WTC11 (cell line): ENCODE measurements around the gene IFT20. TPM values are rescaled to one million over a fixed set of nuclear protein-coding genes. Genes with fewer than 3 reads are reported as not detected.
A peak's percentile ranks its signal among the peaks of the same experiment; 100 is the strongest.

Source experiments
- ATAC-seq: fragments of 200-7000 bp; cut with Tn5 transposase; 2 replicates; pipeline ENCODE4 v1.10.0; 2021; ENCODE audit warnings: mild to moderate bottlenecking, moderate library complexity
- CTCF ChIA-PET: fragments of 300-600 bp; sonication (Branson Sonifier 250); formaldehyde crosslinking; loops from one replicate; lab custom pipeline; 2021; ENCODE audit warnings: antibody characterized with exemption; lab: Charles Lee
- POLR2A ChIA-PET: fragments of 350-600 bp; sonication (Branson Sonifier 250); formaldehyde crosslinking; loops from one replicate; lab custom pipeline; 2021; ENCODE audit warnings: antibody characterized with exemption; lab: Charles Lee
- DNase-seq: peaks from one replicate; pipeline ENCODE4 v3.0.0; 2021; ENCODE audit warnings: low spot score
- H3K27ac Mint-ChIP-seq: 2 replicates; pipeline ENCODE4 v1.8.0; 2021; ENCODE audit warnings: mixed read lengths
- H3K27me3 Mint-ChIP-seq: 2 replicates; pipeline ENCODE4 v1.8.0; 2021; ENCODE audit warnings: low read depth, mild to moderate bottlenecking, moderate library complexity, mixed read lengths
- H3K36me3 Mint-ChIP-seq: 2 replicates; pipeline ENCODE4 v1.8.0; 2021; ENCODE audit warnings: mixed read lengths
- H3K4me1 Mint-ChIP-seq: 2 replicates; pipeline ENCODE4 v1.8.0; 2022; ENCODE audit warnings: mixed read lengths
- H3K4me3 Mint-ChIP-seq: 2 replicates; pipeline ENCODE4 v1.8.0; 2021; ENCODE audit warnings: mild to moderate bottlenecking, moderate library complexity, mixed read lengths
- H3K9me3 Mint-ChIP-seq: 2 replicates; pipeline ENCODE4 v1.8.0; 2021; ENCODE audit warnings: mixed read lengths
- ARID4B ChIP-seq: sonication (generic); formaldehyde crosslinking; IDR thresholded peaks from 2 replicates; pipeline ENCODE4 v1.8.0; 2023; ENCODE audit warnings: missing genetic modification reagents, mild to moderate bottlenecking, borderline replicate concordance
- ATF6 ChIP-seq: sonication (generic); formaldehyde crosslinking; IDR thresholded peaks from 2 replicates; pipeline ENCODE4 v1.8.1; 2023; ENCODE audit warnings: mild to moderate bottlenecking, missing genetic modification reagents
- CBFB ChIP-seq: sonication (generic); formaldehyde crosslinking; IDR thresholded peaks from 2 replicates; pipeline ENCODE4 v1.8.1; 2022; ENCODE audit warnings: mild to moderate bottlenecking, low read depth, missing genetic modification reagents
- CREM ChIP-seq: sonication (generic); formaldehyde crosslinking; IDR thresholded peaks from 2 replicates; pipeline ENCODE4 v1.8.1; 2022; ENCODE audit warnings: mild to moderate bottlenecking, missing genetic modification reagents, moderate library complexity
- CTCF ChIP-seq: fragments of 200-600 bp; IDR thresholded peaks from 2 replicates; pipeline ENCODE4 v1.8.0; 2022; ENCODE audit warnings: antibody characterized with exemption
- E2F1 ChIP-seq: sonication (generic); formaldehyde crosslinking; IDR thresholded peaks from 2 replicates; pipeline ENCODE4 v1.8.0; 2022; ENCODE audit warnings: mild to moderate bottlenecking, missing genetic modification reagents
- E2F5 ChIP-seq: sonication (generic); formaldehyde crosslinking; IDR thresholded peaks from 2 replicates; pipeline ENCODE4 v1.8.1; 2022; ENCODE audit warnings: mild to moderate bottlenecking, moderate library complexity, missing genetic modification reagents
- GRHL2 ChIP-seq: fragments of 250-450 bp; sonication (Bioruptor Pico); IDR thresholded peaks from 2 replicates; pipeline ENCODE4 v1.8.0; 2022; ENCODE audit warnings: mild to moderate bottlenecking, moderate library complexity; ENCODE audit not compliant: insufficient replicate concordance, severe bottlenecking
- NFATC4 ChIP-seq: fragments of 250-450 bp; sonication (Bioruptor Pico); IDR thresholded peaks from 2 replicates; pipeline ENCODE4 v1.9.0; 2021; ENCODE audit warnings: mild to moderate bottlenecking
- NFE2L1 ChIP-seq: sonication (generic); formaldehyde crosslinking; IDR thresholded peaks from 2 replicates; pipeline ENCODE4 v1.8.1; 2023; ENCODE audit warnings: missing genetic modification reagents
- NFYB ChIP-seq: sonication (generic); formaldehyde crosslinking; conservative IDR thresholded peaks from 2 replicates; pipeline ENCODE4 v1.8.0; 2022; ENCODE audit warnings: low read depth, missing genetic modification reagents
- NR3C1 ChIP-seq: sonication (generic); formaldehyde crosslinking; conservative IDR thresholded peaks from 2 replicates; pipeline ENCODE4 v1.8.1; 2023; ENCODE audit warnings: low read depth, mild to moderate bottlenecking, missing genetic modification reagents
- OVOL2 ChIP-seq: fragments of 250-450 bp; sonication (Bioruptor Pico); IDR thresholded peaks from 2 replicates; pipeline ENCODE4 v1.9.0; 2021; ENCODE audit warnings: mild to moderate bottlenecking, borderline replicate concordance
- SMAD3 ChIP-seq: sonication (generic); formaldehyde crosslinking; IDR thresholded peaks from 2 replicates; pipeline ENCODE4 v1.8.0; 2022; ENCODE audit warnings: missing genetic modification reagents, mild to moderate bottlenecking, borderline replicate concordance
- STAT6 ChIP-seq: sonication (generic); formaldehyde crosslinking; conservative IDR thresholded peaks from 2 replicates; pipeline ENCODE4 v1.8.1; 2023; ENCODE audit warnings: mild to moderate bottlenecking, low read depth, missing genetic modification reagents, moderate library complexity
- ZNF317 ChIP-seq: sonication (generic); formaldehyde crosslinking; IDR thresholded peaks from 2 replicates; pipeline ENCODE4 v1.8.1; 2023; ENCODE audit warnings: low read depth, mild to moderate bottlenecking, moderate library complexity, missing genetic modification reagents, borderline replicate concordance
- ZNF396 ChIP-seq: fragments of 250-450 bp; sonication (Bioruptor Pico); IDR thresholded peaks from 2 replicates; pipeline ENCODE4 v1.8.0; 2021; ENCODE audit warnings: mild to moderate bottlenecking, moderate library complexity, borderline replicate concordance
- ZNF416 ChIP-seq: fragments of 250-450 bp; sonication (Bioruptor Pico); IDR thresholded peaks from 2 replicates; pipeline ENCODE4 v1.9.0; 2021; ENCODE audit warnings: mild to moderate bottlenecking, inconsistent platforms
- ZNF671 ChIP-seq: fragments of 250-450 bp; sonication (Bioruptor Pico); IDR thresholded peaks from 2 replicates; pipeline ENCODE4 v1.8.0; 2021; ENCODE audit warnings: mild to moderate bottlenecking
- ZSCAN18 ChIP-seq: fragments of 250-450 bp; sonication (Bioruptor Pico); IDR thresholded peaks from 2 replicates; pipeline ENCODE4 v2.1.2; 2022; ENCODE audit warnings: mild to moderate bottlenecking, moderate library complexity
- total RNA-seq: library from RNA; stranded (reverse); gene quantifications from 3 replicates; pipeline ENCODE4 v1.2.3, GENCODE V29; 2021

Gene IFT20
- total RNA-seq, 1 experiment from 2014 or later: 17.6 TPM

- TF ChIP-seq STAT6: no peak
- TF ChIP-seq CREM: no peak
- TF ChIP-seq GRHL2 (CRISPR knock-in tag): no peak
- TF ChIP-seq ARID4B (CRISPR knock-in tag): no peak
These were observed 44.6 kb downstream of the IFT20 start (continued) for GRCh38 chr17:28290703-28291102.

- DNase-seq (no peak), ATAC-seq (no peak)
- no peaks in the 10 kb centered on the region for H3K9me3 Mint-ChIP-seq
- ChIA-PET CTCF (interaction anchor here (1.5 kb wide), 1 partner anchor 481 kb away, joined by 3 read pairs; no protein-coding TSS in a partner anchor), POLR2A (interaction anchor here (0.8 kb wide), 1 partner anchor 56 kb away, joined by 4 read pairs; no protein-coding TSS in a partner anchor)
- H3K36me3 Mint-ChIP-seq: no peaks in the 10 kb centered on the region
- TF ChIP-seq CBFB (CRISPR knock-in tag) (no peak), ZNF671 (no peak), ZNF416 (no peak), ZNF396 (CRISPR knock-in tag) (no peak), CTCF (no peak), NFE2L1 (CRISPR knock-in tag) (no peak), E2F5 (CRISPR knock-in tag) (no peak), NFYB (no peak)
- H3K4me3 Mint-ChIP-seq: no peak overlapping the region
- H3K4me1 Mint-ChIP-seq: peaks cover 8% of the 10 kb centered on the region
- H3K27me3 Mint-ChIP-seq: no peaks in the 10 kb centered on the region
- H3K27ac Mint-ChIP-seq: no peak overlapping the region
These were observed 49.3 kb downstream of the IFT20 start for GRCh38 chr17:28285965-28286364.

GRCh38 chr17:28282596-28282995 lies 52.7 kb downstream of the IFT20 start:
- POLR2A ChIA-PET: no interaction called here
- H3K27me3 Mint-ChIP-seq: no peaks in the 10 kb centered on the region
- no peak overlapping the region for H3K4me3 Mint-ChIP-seq
- H3K9me3 Mint-ChIP-seq: no peaks in the 10 kb centered on the region
- H3K36me3 Mint-ChIP-seq: no peaks in the 10 kb centered on the region
- CTCF ChIA-PET: interaction anchor here (0.6 to 0.7 kb wide), 3 partner anchors 16 to 652 kb away, joined by 3 to 6 read pairs (median 4); partner anchors contain the start of gene LGALS9
- peaks cover 8% of the 10 kb centered on the region for H3K4me1 Mint-ChIP-seq
- ATAC-seq (no peak), DNase-seq (no peak)
- peak overlapping the region; percentile 85; the same call in 1 of the 2 replicates for H3K27ac Mint-ChIP-seq
- TF ChIP-seq NFATC4 (no peak), ZNF317 (CRISPR knock-in tag) (no peak), ZNF396 (CRISPR knock-in tag) (no peak), NR3C1 (no peak), OVOL2 (CRISPR knock-in tag) (no peak), E2F1 (CRISPR knock-in tag) (no peak), ZSCAN18 (CRISPR knock-in tag) (no peak), ATF6 (CRISPR knock-in tag) (no peak), SMAD3 (CRISPR knock-in tag) (no peak)
